OCI-LY7 (cell line): ENCODE measurements around the gene FKBP1B.

Source experiments
- EZH2phosphoT487 ChIP-seq: fragments of 200-600 bp; sonication (generic); IDR thresholded peaks from 2 replicates; pipeline ENCODE4 v1.6.1; 2018; ENCODE audit warnings: low read depth, borderline replicate concordance, mild to moderate bottlenecking, mixed run types, antibody characterized with exemption, low read length, moderate library complexity, mixed read lengths
- TF ChIP-seq, protein P1 (sequence below): fragments of 200-600 bp; sonication (generic); conservative IDR thresholded peaks from 2 replicates; pipeline ENCODE4 v1.5.1; 2014; ENCODE audit warnings: mild to moderate bottlenecking, antibody characterized with exemption, low read length, moderate library complexity, mixed read lengths

DNA sequence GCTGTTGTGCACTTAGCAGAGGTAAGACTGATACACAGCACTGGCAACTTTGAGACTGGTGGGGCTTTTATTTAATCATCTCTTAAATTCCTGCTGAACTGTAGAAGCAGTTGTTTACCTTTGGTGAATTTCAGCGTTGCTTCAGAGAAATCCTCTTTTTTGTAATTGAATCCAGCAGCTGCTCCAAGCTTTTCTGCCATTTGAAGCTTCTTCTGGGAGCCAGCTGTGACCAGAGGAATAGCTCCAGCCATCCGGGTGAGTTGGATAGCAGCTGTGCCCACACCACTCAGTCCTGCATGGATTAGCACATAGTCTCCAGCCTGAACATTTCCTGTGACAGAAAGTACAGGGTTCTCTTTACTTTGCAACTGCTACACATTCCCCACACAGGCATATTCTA is 31.2 kb downstream of the FKBP1B start:
- TF ChIP-seq, protein P1, sequence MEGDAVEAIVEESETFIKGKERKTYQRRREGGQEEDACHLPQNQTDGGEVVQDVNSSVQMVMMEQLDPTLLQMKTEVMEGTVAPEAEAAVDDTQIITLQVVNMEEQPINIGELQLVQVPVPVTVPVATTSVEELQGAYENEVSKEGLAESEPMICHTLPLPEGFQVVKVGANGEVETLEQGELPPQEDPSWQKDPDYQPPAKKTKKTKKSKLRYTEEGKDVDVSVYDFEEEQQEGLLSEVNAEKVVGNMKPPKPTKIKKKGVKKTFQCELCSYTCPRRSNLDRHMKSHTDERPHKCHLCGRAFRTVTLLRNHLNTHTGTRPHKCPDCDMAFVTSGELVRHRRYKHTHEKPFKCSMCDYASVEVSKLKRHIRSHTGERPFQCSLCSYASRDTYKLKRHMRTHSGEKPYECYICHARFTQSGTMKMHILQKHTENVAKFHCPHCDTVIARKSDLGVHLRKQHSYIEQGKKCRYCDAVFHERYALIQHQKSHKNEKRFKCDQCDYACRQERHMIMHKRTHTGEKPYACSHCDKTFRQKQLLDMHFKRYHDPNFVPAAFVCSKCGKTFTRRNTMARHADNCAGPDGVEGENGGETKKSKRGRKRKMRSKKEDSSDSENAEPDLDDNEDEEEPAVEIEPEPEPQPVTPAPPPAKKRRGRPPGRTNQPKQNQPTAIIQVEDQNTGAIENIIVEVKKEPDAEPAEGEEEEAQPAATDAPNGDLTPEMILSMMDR = no peak
- TF ChIP-seq EZH2phosphoT487 = no peak
